DMS153 (cell line): ENCODE data around the gene UNC5A.

Experiments used
- DNase-seq: peaks from one replicate; lab custom pipeline; 2025; lab: John Stamatoyannopoulos, UW

UNC5A gene

DNA sequence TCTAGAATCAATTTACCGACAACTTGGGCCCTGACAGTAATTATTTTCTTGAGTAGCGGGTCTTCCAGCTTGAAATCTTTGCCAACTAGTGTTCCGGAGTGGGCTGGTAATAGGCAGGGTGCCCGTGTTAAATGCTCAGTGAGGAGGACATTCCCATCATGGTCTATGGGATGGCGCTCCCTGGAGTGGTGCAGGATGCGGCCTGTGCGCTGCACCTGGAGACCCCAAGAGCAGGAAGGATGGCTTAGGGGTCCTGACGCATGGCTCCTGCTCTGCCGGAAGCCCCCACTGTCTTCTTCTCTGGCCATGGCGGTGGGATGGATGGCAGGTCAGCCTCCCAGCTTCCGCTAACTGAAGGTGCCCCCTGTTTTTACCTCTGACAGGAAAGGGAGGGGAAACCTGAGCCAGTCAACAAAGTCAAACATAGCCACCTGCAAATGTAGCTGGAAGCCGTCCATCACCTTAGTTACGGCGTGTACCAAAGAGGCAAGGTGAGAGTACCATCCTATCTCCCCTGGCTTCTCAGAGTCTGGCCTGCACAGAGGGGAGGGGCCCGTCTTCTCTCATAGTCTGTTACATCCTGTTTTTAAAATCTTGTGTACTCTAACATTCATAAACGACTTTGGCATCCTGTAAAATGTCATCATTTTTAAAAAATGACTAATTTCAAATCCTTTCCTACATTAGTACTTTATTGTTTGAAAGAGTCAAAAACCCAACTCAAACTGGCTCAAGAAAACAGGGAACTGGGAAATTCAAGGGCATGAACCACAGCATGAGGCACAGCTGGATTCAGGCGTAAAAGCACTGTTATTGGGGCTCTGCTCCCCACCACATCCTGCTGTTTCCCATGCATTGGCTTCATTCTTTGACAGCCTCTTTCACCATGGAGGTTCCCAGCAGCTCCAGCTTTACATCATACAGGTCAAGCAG is 28.5 kb upstream of the UNC5A start:
- DNase-seq: no peak

GRCh38 chr5:176784218-176785165 is 25.9 kb upstream of the UNC5A start:
- DNase-seq: no peak

DNA sequence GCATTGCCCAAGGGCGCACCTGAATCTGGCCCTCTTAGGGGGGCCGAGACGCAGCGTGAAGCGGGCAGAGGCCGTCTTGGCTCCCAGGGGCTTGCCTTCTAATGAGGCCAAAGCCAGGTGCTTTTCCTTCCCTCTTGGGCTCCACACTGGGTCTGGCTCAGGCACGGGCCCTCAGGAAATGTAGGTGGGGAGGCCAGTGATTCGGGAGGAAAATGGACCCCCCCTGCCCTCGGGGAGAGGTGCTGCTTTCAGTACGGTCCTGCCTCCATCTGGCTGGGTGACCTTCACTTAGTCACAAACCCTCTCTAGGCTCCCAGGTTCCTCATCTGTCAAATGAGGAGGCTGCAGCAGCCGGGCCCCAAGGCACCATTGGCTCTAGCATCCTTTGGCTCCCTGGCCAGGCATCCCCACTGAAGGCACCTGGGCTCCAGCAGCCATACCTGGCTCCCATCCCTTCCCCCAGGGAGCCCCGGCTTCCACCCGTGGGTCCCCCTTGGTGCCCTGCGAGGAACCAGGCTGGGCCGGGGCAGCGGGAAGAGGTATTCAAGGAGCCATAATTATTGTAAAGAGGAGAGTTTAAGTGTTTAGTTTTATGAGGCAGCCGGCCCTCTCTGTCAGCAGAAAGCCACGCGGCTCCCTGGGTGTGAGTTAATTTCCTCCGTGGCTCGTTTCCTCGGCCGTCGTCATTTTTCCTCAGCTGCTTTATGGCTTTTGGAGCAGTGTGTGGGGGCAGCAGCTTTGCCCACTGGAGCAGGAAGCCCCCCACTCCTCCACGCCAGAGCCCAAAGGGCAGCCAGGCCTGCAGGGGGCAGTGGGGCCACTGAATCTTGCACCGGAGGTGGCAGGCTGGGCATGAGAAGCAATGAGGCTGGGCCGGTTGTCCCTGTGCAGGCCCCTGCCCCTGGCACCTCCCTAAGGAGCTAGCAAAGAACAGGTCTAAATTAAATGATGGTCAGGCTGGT is 24.9 kb upstream of the UNC5A start:
- DNase-seq: no peak

- no peak for DNase-seq
These were observed 22.7 kb upstream of the UNC5A start for GRCh38 chr5:176787676-176788075.

GRCh38 chr5:176788091-176788490 is 22.3 kb upstream of the UNC5A start:
- no peak for DNase-seq

GRCh38 chr5:176788941-176789872 is 21.2 kb upstream of the UNC5A start:
- DNase-seq: no peak

- no peak for DNase-seq
These were observed 20.3 kb upstream of the UNC5A start for GRCh38 chr5:176789873-176790615.

DNA sequence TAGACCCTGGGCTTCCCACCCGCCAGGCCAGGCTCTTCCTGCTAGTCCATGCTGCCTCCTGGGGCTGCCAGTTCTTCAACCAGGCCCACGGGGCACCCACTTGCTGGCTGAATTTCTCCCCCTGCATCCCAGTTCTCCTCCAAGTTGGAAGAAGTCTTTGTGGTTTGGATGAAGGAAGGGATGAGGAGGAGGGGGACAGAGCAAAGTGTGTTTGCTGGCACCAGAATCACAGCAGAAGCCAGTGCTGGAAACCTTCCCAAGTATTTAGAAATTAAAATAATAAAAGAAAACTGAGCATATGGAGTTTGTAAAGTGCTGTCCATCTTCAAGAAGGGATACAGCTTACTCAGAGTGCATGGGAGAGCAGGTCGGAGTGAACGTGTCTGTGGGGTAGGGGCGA is 19.4 kb upstream of the UNC5A start:
- no peak for DNase-seq

GRCh38 chr5:176792655-176793342 is 17.6 kb upstream of the UNC5A start:
- no peak for DNase-seq

DNA sequence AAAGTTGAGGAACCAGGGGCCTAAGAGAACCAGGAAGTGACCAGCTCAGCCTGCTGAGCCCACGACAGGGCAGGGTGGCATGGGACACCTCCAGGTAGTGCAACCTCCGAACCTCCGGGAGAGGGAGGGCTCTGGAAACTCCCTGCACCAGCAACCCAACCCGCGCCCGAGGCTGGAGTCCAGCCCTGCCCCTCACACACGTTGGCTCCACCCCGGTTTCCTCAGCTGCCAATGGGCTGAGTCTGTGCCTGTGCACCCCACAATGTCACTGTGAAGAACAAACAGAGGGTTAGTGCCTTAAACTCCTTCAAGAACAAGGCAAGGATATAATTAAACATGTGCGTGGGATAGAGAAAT is 17.0 kb upstream of the UNC5A start:
- no peak for DNase-seq

GRCh38 chr5:176793736-176794135 is 16.6 kb upstream of the UNC5A start:
- DNase-seq: no peak

- no peak for DNase-seq
These were observed 15.8 kb upstream of the UNC5A start for GRCh38 chr5:176794509-176794908.

- no peak for DNase-seq
These were observed 13.9 kb upstream of the UNC5A start for GRCh38 chr5:176796411-176796810.

GRCh38 chr5:176796970-176797369 is 13.4 kb upstream of the UNC5A start:
- no peak for DNase-seq

- DNase-seq: no peak
These were observed 12.8 kb upstream of the UNC5A start for GRCh38 chr5:176797456-176798050.

DNA sequence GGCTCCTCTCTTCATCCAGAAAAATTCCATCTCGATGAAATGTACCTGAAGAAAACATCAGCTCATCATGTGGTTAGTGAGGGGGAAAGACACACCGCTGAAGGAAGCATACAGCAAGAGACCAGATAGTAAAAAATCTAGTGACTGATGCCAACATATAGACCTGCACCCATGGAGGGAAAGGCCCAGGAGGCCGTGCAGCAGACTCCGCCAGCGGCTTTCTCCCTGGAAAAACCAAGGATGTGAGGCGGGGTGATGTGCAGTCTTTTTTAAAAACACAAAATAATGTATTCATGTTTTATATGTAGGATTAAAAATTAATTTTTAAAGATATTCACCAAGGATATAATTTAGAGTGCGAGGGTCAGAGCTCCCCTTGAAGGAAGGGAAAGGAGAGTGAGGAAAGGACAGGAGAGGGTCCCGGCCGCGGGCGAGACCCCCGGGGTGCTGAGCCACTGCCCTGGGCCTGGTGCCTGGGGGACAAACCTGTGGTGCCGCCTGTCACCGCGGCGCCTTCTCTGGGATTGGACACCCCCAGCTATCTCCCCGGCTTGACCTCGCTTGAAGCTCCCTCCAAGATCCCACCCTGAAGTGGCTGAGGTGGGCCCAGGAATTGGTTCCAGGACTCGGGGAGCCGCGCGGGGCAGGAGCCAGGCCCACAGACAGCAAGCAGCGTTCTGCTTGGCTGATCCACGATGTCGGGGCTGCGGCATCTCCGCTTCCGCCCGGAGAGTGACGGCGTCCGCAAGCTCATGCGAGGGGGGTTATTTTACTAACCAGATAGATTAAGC is 12.1 kb upstream of the UNC5A start:
- DNase-seq: no peak

GRCh38 chr5:176798949-176799348 is 11.4 kb upstream of the UNC5A start:
- no peak for DNase-seq

- DNase-seq: no peak
These were observed 10.9 kb upstream of the UNC5A start for GRCh38 chr5:176799488-176799887.
